Tibial artery (tissue), 4 donors: ENCODE measurements around the gene HOXA3.

Experiments
- DNase-seq, 2 donors: peaks; one replicate each; pipeline ENCODE4 v3.0.0-alpha.2; 2019
- H3K27ac ChIP-seq, 2 donors: fragments of 200-600 bp; sonication (generic) in 1 of 2; 1 replicate in 1 of 2; 2 replicates in 1 of 2; pipeline ENCODE4 v1.5.1; 2018 to 2019; ENCODE audit warnings: mild to moderate bottlenecking in 1 of 2
- H3K27me3 ChIP-seq, 2 donors: fragments of 200-600 bp; sonication (generic) in 1 of 2; one replicate each; pipeline versions ENCODE4 v1.5.1 to v1.6.0; 2016 to 2019
- H3K36me3 ChIP-seq, 3 donors: fragments of 200-600 bp; sonication (generic) in 2 of 3; one replicate each; pipeline ENCODE4 v1.5.1; 2016 to 2019; ENCODE audit warnings: mild to moderate bottlenecking in 2 of 3
- H3K4me1 ChIP-seq, 4 donors: fragments of 200-600 bp; sonication (generic) in 2 of 4; 1 replicate in 3 of 4; 2 replicates in 1 of 4; pipeline ENCODE4 v1.5.1; 2016 to 2019
- H3K4me3 ChIP-seq, 2 donors: fragments of 200-600 bp; sonication (generic) in 1 of 2; 1 replicate in 1 of 2; 2 replicates in 1 of 2; pipeline ENCODE4 v1.5.1; 2018 to 2019; ENCODE audit warnings: mild to moderate bottlenecking in 2 of 2
- H3K9me3 ChIP-seq, 3 donors: fragments of 200-600 bp; sonication (generic) in 1 of 3; one replicate each; pipeline ENCODE4 v1.5.1; 2016 to 2019
- intact Hi-C: fragments of 100-400 bp; cut with DNase I; formaldehyde crosslinking; loops from one replicate; pipeline ENCODE4 v1.15.0; 2023; ENCODE audit warnings: low total_unique reads
- TF ChIP-seq, protein P1 (sequence below), 2 experiments: fragments of 200-600 bp in 1 of 2; fragments of 450-650 bp in 1 of 2; IDR thresholded peaks; one replicate each; pipeline ENCODE4 v1.5.1; 2017 to 2019; ENCODE audit warnings: antibody characterized with exemption in 2 of 2, mild to moderate bottlenecking in 1 of 2, moderate library complexity in 1 of 2

Gene HOXA3

DNA sequence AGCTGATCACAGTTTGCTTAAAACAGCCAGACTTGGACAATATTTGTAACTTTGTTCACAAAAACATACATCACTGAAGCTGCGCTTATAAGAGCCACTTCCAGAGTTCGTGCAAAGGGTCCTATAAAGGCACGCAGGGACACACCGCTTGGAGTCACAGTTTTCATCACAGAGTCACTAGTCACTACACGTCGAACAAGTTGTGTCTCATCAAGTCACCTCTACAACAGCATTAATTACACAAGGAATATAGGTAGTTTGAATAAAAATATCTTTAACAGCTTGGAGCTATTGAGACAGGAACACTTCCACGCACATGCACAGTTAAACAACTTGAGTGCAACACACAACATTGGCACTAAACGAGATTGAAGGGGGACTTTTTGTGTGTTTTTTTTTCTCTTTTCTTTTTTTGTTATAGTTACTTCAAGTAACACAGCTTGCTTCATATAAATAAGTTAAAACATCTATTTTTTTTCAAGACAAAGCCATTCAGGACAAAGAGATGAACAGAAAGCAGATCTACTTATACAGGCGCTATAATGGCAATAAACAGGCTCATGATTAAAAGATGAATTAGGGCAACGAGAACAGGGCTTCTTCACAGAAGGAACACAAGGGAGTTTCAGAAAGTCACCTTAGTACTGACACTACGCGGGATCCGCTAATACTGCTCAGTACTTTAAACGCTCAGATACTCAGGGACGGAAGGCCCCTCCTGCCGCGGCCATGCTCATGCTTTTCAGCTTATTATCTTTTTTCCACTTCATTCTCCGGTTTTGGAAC lies 11.1 kb downstream of the HOXA3 start:
- Histone ChIP-seq H3K9me3 (no peaks in the 10 kb centered on the region), H3K27ac (no peak overlapping the region), H3K4me1 (peaks cover 0 to 19% (median 9%) of the 10 kb centered on the region in 4 donors), H3K36me3 (peaks cover 50 to 52% (median 51%) of the 10 kb centered on the region in 3 donors), H3K4me3 (peak overlapping the region in 1 of 2 donors; percentile 49), H3K27me3 (no peaks in the 10 kb centered on the region)
- intact Hi-C loops, result loop anchor here (5.0 kb wide), 1 partner anchor 44 kb away; the partner anchor contains the start of gene HOXA1
- DNase-seq, result no peak
- TF ChIP-seq, protein P1, sequence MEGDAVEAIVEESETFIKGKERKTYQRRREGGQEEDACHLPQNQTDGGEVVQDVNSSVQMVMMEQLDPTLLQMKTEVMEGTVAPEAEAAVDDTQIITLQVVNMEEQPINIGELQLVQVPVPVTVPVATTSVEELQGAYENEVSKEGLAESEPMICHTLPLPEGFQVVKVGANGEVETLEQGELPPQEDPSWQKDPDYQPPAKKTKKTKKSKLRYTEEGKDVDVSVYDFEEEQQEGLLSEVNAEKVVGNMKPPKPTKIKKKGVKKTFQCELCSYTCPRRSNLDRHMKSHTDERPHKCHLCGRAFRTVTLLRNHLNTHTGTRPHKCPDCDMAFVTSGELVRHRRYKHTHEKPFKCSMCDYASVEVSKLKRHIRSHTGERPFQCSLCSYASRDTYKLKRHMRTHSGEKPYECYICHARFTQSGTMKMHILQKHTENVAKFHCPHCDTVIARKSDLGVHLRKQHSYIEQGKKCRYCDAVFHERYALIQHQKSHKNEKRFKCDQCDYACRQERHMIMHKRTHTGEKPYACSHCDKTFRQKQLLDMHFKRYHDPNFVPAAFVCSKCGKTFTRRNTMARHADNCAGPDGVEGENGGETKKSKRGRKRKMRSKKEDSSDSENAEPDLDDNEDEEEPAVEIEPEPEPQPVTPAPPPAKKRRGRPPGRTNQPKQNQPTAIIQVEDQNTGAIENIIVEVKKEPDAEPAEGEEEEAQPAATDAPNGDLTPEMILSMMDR (IDR thresholded peaks at IDR 0.05), result no peak

DNA sequence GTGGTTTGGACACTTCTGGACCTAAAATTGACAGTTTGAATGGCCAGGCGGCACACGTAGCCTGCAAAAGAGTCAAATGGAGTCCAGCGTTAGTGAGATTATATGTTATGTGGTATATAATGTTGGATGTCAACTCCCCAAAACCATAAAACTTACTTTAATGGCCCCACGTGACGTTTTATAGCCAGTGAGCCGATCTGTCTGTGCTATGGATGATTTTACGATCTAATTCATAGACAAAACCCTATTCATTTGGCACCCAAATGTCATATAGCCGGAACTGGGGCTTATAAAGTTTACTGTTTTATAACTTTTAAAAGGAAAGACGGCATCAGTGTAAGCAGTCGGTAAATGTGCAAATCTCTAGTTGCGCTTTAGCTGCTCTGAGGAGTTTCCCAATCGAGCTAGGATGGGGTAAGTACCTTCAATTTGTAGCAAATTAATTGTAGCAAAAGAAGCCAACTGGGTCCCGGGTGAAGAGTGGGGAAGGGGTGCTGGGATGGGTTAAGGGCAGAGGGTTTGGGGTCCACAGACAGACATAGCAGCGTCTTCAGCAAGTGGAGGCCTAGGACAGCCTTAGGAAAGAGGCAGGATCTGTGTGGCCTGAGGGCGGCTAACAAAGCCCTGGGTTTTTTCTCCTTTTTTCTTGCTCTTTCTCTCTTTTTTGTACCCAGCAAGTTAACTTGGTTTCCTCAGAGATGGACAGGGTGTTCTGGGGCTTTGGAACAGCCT lies 12.1 kb downstream of the HOXA3 start:
- H3K9me3 ChIP-seq, result no peaks in the 10 kb centered on the region
- TF ChIP-seq, protein P1 (IDR thresholded peaks at IDR 0.05), result no peak
- peaks cover 43 to 46% (median 45%) of the 10 kb centered on the region in 3 donors for H3K36me3 ChIP-seq
- intact Hi-C loops, result loop anchor here (5.0 kb wide), 1 partner anchor 43 kb away; the partner anchor contains the start of gene HOXA1
- no peak overlapping the region for H3K4me3 ChIP-seq
- H3K27me3 ChIP-seq, result no peaks in the 10 kb centered on the region
- H3K27ac ChIP-seq, result no peak overlapping the region
- H3K4me1 ChIP-seq, result peaks cover 0 to 21% (median 12%) of the 10 kb centered on the region in 4 donors
- no peak for DNase-seq

- intact Hi-C loops, result loop anchor here (5.0 kb wide), 1 partner anchor 42 kb away; the partner anchor contains the start of gene HOXA1
- peak in 1 of 2 donors; percentile 62 for DNase-seq
- TF ChIP-seq, protein P1 (IDR thresholded peaks at IDR 0.05), result no peak
- peak overlapping the region in 1 of 2 donors; percentile 20 for H3K27ac ChIP-seq
- H3K4me3 ChIP-seq, result no peak overlapping the region
- peaks cover 0 to 27% (median 12%) of the 10 kb centered on the region in 4 donors for H3K4me1 ChIP-seq
- H3K9me3 ChIP-seq, result no peaks in the 10 kb centered on the region
- no peaks in the 10 kb centered on the region for H3K27me3 ChIP-seq
- peaks cover 35 to 39% (median 37%) of the 10 kb centered on the region in 3 donors for H3K36me3 ChIP-seq
Observed at GRCh38 chr7:27139334-27140125, 12.9 kb downstream of the HOXA3 start.

DNA sequence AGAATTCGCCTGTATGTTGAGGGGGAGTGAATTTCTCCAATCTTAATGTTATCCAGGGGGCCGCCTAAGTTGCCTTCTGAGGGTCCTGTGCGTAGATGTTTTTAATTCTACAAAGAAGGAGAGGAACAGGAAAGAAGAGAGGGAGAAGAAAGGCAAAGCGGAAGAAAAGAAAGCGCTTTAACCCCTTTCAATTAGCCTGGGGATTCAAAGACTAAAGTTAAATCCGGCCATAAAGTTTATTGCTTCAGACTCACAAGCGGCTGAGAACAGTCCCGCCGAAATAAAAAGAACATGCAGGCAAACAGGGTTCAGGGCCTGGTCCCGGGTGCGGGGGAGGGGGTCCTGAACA lies 13.4 kb downstream of the HOXA3 start:
- Histone ChIP-seq H3K27me3 (no peaks in the 10 kb centered on the region), H3K4me1 (peaks cover 0 to 32% (median 14%) of the 10 kb centered on the region in 4 donors), H3K4me3 (no peak overlapping the region), H3K9me3 (no peaks in the 10 kb centered on the region), H3K36me3 (peaks cover 30 to 33% (median 32%) of the 10 kb centered on the region in 3 donors), H3K27ac (peak overlapping the region; percentile 9 to 20)
- TF ChIP-seq, protein P1 (IDR thresholded peaks at IDR 0.05), result no peak
- DNase-seq, result no peak
- intact Hi-C loops, result no loop called here

GRCh38 chr7:27138472-27138871 lies 13.9 kb downstream of the HOXA3 start:
- no peak for DNase-seq
- H3K27ac ChIP-seq, result peak overlapping the region; percentile 9 to 20
- H3K4me1 ChIP-seq, result peaks cover 0 to 32% (median 15%) of the 10 kb centered on the region in 4 donors
- no peaks in the 10 kb centered on the region for H3K9me3 ChIP-seq
- intact Hi-C loops, result no loop called here
- peaks cover 25 to 28% (median 28%) of the 10 kb centered on the region in 3 donors for H3K36me3 ChIP-seq
- TF ChIP-seq, protein P1 (IDR thresholded peaks at IDR 0.05), result no peak
- no peak overlapping the region for H3K4me3 ChIP-seq
- H3K27me3 ChIP-seq, result no peaks in the 10 kb centered on the region
